Retinal pigment epithelial cell (primary cell): ENCODE results near the gene SPAG16.

Source experiments
- DNase-seq: peaks from one replicate; pipeline ENCODE4 v3.0.0-alpha.2; 2010; ENCODE audit warnings: low read depth
- H3K4me3 ChIP-seq: 2 replicates; pipeline ENCODE4 v1.5.1; 2011; ENCODE audit warnings: mild to moderate bottlenecking, low read length, control low read depth, moderate library complexity
- TF ChIP-seq, protein P1 (sequence below): conservative IDR thresholded peaks from 2 replicates; pipeline ENCODE4 v1.5.1; 2011; ENCODE audit warnings: low read depth, low read length, control low read depth, inconsistent platforms

Gene SPAG16

DNA sequence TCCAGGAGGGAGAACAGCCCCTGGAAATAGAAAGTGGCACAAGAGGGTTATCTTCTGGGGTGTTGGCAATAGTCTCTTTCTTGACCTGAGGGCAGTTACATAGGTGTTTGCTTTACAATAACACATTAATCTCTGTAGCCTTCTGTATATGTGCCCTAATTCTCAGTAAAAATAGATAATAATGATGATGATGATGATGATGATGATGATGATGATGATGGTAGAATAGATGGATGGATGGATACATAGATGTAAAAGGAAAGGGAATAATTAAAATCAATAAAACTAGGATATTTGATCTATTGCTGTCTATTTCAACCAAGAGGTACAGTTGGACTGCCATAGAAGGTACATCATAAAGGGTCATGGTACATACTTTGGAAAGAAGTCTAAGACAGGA lies 948.9 kb downstream of the SPAG16 start:
- no peak for DNase-seq
- TF ChIP-seq, protein P1, sequence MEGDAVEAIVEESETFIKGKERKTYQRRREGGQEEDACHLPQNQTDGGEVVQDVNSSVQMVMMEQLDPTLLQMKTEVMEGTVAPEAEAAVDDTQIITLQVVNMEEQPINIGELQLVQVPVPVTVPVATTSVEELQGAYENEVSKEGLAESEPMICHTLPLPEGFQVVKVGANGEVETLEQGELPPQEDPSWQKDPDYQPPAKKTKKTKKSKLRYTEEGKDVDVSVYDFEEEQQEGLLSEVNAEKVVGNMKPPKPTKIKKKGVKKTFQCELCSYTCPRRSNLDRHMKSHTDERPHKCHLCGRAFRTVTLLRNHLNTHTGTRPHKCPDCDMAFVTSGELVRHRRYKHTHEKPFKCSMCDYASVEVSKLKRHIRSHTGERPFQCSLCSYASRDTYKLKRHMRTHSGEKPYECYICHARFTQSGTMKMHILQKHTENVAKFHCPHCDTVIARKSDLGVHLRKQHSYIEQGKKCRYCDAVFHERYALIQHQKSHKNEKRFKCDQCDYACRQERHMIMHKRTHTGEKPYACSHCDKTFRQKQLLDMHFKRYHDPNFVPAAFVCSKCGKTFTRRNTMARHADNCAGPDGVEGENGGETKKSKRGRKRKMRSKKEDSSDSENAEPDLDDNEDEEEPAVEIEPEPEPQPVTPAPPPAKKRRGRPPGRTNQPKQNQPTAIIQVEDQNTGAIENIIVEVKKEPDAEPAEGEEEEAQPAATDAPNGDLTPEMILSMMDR = no peak
- H3K4me3 ChIP-seq = no peak overlapping the region

DNA sequence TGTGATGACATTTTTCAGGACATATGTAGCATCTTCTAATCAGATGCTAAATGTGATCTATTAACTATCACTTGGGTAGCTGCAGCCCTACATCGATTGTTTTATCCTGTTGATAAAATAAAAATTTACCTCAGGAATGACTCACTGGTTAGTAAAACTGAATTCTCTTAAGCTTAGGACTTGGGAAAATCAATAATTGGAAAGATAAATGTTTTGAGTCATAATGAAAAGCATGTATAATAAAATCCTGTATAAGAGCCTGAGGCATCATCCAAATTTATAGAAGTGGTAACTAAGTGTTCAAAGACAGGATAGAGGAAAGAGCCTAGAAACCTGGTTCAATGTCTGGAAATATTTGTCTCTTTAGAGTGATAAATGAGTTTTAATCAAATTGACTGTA lies 958.5 kb downstream of the SPAG16 start:
- DNase-seq = no peak
- TF ChIP-seq, protein P1 = no peak
- no peak overlapping the region for H3K4me3 ChIP-seq

DNA sequence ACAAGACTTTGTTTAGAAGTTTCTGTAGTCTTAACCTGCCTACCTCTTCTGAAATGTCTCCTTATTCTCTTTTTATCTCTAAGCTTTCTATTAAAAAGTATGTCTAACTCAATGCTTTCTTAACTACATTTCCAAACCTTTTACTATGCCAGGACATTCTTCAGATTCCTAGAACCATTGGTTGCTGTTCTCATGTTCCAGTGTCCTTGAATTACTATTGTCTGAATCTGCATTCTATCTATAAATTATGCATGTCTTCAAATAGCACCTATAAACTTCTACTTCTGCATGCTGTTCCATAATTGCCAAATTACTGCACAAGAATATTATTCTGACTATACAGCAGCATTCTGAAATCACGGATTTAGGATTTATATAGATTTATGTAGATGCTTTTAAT lies 960.6 kb downstream of the SPAG16 start:
- peak; percentile 20 for DNase-seq
- TF ChIP-seq, protein P1 = no peak

DNA sequence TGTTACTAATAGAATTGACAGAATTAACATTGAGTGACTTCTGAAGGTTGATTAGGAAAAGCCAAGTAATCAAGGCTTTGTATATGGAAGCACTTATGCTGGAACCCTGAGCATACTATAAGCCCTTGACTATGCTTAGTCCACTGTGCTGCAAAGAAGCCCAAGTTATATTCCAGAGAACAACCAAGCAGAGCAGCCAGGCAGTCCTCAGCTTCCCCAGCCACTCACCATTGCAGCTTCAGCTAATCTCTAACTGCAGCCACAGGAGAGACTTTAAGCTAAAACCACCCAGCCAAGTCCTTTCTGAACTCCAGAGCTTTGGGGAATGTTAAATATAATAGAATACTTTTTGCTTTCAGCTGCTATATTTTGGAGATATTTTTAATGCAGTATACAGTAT lies 962.2 kb downstream of the SPAG16 start:
- no peak for DNase-seq
- TF ChIP-seq, protein P1 = no peak
- H3K4me3 ChIP-seq = no peak overlapping the region

More for the DNA sequence above, 960.6 kb downstream of the SPAG16 start:
- H3K4me3 ChIP-seq = no peak overlapping the region

DNA sequence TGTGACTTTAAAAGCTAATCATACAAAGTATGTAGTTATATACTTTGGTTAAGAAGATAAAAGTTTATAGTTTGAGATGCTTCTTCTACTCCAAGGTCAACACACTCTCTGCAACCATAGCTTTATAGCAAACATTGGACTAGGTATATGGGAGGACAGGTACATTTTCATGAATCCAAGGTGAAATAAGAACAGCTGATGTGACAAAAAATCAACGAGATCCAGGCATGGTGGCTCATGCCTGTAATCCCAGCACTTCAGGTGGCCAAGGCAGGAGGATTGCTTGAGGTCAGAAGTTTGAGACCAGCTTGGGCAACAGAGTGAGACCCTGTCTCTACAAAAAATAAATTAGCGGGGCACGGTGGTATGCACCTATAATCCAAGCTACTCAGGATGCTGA lies 963.3 kb downstream of the SPAG16 start:
- TF ChIP-seq, protein P1 = no peak
- H3K4me3 ChIP-seq = no peak overlapping the region
- DNase-seq = no peak

DNA sequence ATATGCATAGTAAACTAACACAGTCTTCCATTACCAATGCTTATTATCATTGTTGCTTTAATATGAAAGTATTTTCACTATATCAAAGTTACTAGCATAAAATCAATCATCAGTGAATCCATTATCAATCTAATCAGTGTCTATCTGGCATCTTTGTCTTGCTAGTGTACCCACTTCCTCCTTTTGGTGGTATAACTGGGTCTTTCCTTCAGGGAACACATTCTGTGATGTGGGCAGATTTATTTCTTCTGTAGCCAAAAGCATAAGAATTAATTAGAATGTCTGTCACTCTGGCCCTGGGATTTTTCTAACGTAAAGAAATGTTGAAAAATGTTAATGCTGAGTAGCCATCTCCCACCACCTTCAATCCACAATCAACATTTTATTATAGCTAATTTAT lies 970.8 kb downstream of the SPAG16 start:
- no peak overlapping the region for H3K4me3 ChIP-seq
- TF ChIP-seq, protein P1 = no peak
- no peak for DNase-seq

DNA sequence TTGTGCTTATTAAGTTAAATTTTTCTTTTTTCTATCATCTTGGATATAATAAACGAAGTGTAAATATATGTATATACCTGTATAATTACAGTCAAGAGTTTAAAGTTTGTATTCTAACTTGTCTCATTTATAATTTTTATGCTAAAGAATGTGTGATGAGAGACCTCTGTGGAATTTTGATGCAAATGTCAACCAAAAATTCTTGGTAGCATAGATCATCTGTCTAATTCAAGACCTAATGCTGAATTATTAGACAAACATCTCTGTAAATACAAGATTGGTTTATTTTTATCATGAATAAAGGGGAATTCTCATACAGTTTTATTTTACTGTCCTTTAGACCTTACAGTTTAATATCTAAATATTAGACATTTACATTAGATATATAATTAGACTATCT lies 977.4 kb downstream of the SPAG16 start:
- no peak overlapping the region for H3K4me3 ChIP-seq
- no peak for DNase-seq
- TF ChIP-seq, protein P1 = no peak
